ENCODE measurements around the gene LAMA5. TPM values are rescaled to one million over a fixed set of nuclear protein-coding genes. Genes with fewer than 3 reads are reported as not detected.

Gene LAMA5
- polyA plus RNA-seq, 3 donors = 0.05 TPM; not detected in 2

DNA sequence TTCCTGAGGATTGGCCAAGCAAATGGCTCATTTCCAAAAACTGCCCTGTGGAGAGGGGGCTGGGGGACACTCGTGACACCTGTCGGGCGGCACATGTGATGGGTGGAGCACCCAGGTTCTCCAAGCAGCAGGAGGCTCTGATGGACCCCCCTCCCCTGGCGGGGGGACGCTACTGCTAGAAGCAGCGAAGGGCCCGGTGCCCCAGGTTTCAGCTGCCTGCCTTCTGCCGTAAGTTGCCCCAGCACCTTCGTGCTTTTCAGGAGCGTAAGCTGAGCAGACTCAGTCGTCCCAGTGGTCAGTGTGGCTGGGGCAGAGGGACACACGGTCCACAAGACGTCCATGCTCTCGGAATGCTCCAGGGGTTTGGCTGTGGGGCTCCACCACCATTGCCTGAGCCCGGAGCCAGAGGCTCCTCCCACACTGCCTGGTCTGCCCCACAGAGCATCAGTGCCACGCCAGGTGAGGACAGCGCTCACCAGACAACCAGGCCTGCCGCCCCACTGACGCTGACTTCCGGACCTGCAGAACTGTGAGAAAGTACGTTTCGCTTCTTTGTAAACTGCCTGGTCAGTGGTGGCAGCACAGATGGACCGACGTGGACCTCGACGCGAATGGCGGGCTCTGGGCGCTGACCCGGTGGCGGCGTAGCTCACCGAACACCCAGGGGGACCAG, 68.4 kb downstream of the LAMA5 start:
- Histone ChIP-seq H3K4me2 (replicated peaks; ENCODE audit: extremely low read depth, low read length, poor library complexity, severe bottlenecking) (no peak overlapping the region), H3K27me3 (ENCODE audit: control insufficient read depth in 2 of 2, insufficient read depth in 2 of 2, low read length in 2 of 2) (no peaks in the 10 kb centered on the region), H3K36me3 (replicated peaks in 1 of 2; ENCODE audit: control insufficient read depth in 1 of 2, insufficient read depth in 2 of 2, low read length in 2 of 2) (peaks cover 24 to 32% of the 10 kb centered on the region in 2 donors), H3K4me3 (replicated peaks in 1 of 3; ENCODE audit: low read depth in 2 of 3, low read length in 3 of 3) (no peak overlapping the region), H3K4me1 (ENCODE audit: control insufficient read depth in 1 of 2, insufficient read depth in 2 of 2, low read length in 2 of 2) (peaks cover 3 to 7% of the 10 kb centered on the region in 2 donors), H2AFZ (ENCODE audit: insufficient read depth, low read depth, low read length, poor library complexity, severe bottlenecking) (no peak overlapping the region), H3K27ac (ENCODE audit: low read depth in 1 of 2, low read length in 2 of 2) (no peak overlapping the region), H3K9me3 (replicated peaks in 1 of 2; ENCODE audit: control insufficient read depth in 1 of 2, insufficient read depth in 1 of 2, low read length in 2 of 2) (no peaks in the 10 kb centered on the region), H3K79me2 (ENCODE audit: insufficient read depth, low read length) (peaks cover 8% of the 10 kb centered on the region), H3K9ac (ENCODE audit: insufficient read depth, low read length, poor library complexity, severe bottlenecking) (no peak overlapping the region), H4K20me1 (ENCODE audit: insufficient read depth, low read length) (peaks cover 4% of the 10 kb centered on the region)
- peaks cover 8% of the 10 kb centered on the region for H3K4me1 Mint-ChIP-seq
- 96% methylated on average over 25 of the region's 33 CpGs for WGBS (ENCODE audit: insufficient coverage)
- intact Hi-C loops (cut with micrococcal nuclease) = no loop called here
- DNase-seq = no peak
- no peak overlapping the region for H3K4me3 Mint-ChIP-seq
- peaks cover 0 to 3% (median 0%) of the 10 kb centered on the region in 3 donors for H3K27me3 Mint-ChIP-seq (ENCODE audit: low read depth in 3 of 3)
- H3K9me3 Mint-ChIP-seq = no peaks in the 10 kb centered on the region
- peaks cover 25 to 37% of the 10 kb centered on the region in 2 donors for H3K36me3 Mint-ChIP-seq
- H3K27ac Mint-ChIP-seq = no peak overlapping the region
- TF ChIP-seq, protein P1, sequence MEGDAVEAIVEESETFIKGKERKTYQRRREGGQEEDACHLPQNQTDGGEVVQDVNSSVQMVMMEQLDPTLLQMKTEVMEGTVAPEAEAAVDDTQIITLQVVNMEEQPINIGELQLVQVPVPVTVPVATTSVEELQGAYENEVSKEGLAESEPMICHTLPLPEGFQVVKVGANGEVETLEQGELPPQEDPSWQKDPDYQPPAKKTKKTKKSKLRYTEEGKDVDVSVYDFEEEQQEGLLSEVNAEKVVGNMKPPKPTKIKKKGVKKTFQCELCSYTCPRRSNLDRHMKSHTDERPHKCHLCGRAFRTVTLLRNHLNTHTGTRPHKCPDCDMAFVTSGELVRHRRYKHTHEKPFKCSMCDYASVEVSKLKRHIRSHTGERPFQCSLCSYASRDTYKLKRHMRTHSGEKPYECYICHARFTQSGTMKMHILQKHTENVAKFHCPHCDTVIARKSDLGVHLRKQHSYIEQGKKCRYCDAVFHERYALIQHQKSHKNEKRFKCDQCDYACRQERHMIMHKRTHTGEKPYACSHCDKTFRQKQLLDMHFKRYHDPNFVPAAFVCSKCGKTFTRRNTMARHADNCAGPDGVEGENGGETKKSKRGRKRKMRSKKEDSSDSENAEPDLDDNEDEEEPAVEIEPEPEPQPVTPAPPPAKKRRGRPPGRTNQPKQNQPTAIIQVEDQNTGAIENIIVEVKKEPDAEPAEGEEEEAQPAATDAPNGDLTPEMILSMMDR (IDR thresholded peaks at IDR 0.05) = no peak

DNA sequence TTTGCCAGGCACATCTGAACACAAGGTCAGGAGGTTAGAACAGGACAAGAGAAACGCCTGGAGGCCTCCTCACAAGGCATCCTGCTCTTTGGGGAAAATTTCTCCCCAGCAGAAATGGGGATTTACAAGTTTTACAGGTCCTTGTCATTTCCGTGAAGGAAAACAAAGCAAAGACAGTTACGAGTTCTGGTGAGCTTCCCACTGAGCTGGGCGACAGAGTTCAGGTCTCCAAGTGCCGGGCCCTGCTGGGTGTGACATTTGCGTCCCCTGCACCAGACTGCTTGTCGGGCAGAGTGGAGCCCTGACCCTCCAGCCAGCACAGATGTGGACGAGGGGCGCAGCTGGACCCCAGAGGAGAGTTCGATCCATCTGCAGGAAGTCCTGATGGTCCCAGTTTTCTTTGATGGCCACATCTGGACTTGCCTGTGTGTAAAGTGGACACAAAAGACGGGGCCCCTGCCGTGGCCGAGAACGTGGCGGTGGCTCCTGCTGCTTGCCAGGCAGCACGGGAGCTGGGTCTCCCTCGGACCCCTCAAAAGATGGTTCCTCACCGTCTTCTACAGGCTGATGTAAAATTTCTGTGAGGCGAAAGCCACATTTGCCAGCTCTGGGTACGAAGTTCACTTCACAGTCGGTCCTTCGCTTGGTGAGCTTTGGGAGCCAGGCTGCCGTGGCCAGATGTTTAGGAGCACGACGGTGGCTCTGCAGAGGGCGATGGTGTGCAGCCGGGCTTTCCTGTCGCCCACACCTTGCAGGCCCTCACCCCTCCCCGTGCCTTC, 69.5 kb downstream of the LAMA5 start:
- Histone ChIP-seq H3K27me3 (ENCODE audit: control insufficient read depth in 2 of 2, insufficient read depth in 2 of 2, low read length in 2 of 2) (no peaks in the 10 kb centered on the region), H3K4me2 (replicated peaks; ENCODE audit: extremely low read depth, low read length, poor library complexity, severe bottlenecking) (no peak overlapping the region), H3K4me1 (ENCODE audit: control insufficient read depth in 1 of 2, insufficient read depth in 2 of 2, low read length in 2 of 2) (peaks cover 0 to 5% of the 10 kb centered on the region in 2 donors), H4K20me1 (ENCODE audit: insufficient read depth, low read length) (no peaks in the 10 kb centered on the region), H3K79me2 (ENCODE audit: insufficient read depth, low read length) (no peaks in the 10 kb centered on the region), H3K9ac (ENCODE audit: insufficient read depth, low read length, poor library complexity, severe bottlenecking) (no peak overlapping the region), H3K36me3 (replicated peaks in 1 of 2; ENCODE audit: control insufficient read depth in 1 of 2, insufficient read depth in 2 of 2, low read length in 2 of 2) (peaks cover 32 to 42% of the 10 kb centered on the region in 2 donors), H2AFZ (ENCODE audit: insufficient read depth, low read depth, low read length, poor library complexity, severe bottlenecking) (no peak overlapping the region), H3K4me3 (replicated peaks in 1 of 3; ENCODE audit: low read depth in 2 of 3, low read length in 3 of 3) (no peak overlapping the region), H3K9me3 (replicated peaks in 1 of 2; ENCODE audit: control insufficient read depth in 1 of 2, insufficient read depth in 1 of 2, low read length in 2 of 2) (no peaks in the 10 kb centered on the region), H3K27ac (ENCODE audit: low read depth in 1 of 2, low read length in 2 of 2) (no peak overlapping the region)
- Mint-ChIP-seq H3K9me3 (no peaks in the 10 kb centered on the region), H3K36me3 (peaks cover 34 to 47% of the 10 kb centered on the region in 2 donors), H3K4me3 (no peak overlapping the region), H3K27me3 (ENCODE audit: low read depth in 3 of 3) (peaks cover 0 to 3% (median 0%) of the 10 kb centered on the region in 3 donors), H3K27ac (no peak overlapping the region), H3K4me1 (peaks cover 5% of the 10 kb centered on the region)
- no peak for DNase-seq
- intact Hi-C loops (cut with micrococcal nuclease) = no loop called here
- TF ChIP-seq, protein P1 (IDR thresholded peaks at IDR 0.05) = no peak
- WGBS (ENCODE audit: insufficient coverage) = 95% methylated on average over 29 of the region's 29 CpGs
